LHCN-M2 (cell line): Measurements from ENCODE around the gene TJAP1. TPM values are rescaled to one million over a fixed set of nuclear protein-coding genes. Genes with fewer than 3 reads are reported as not detected.

Experiments
- DNase-seq: peaks from one replicate; pipeline ENCODE4 v3.0.0-alpha.2; 2012; ENCODE audit warnings: low read depth
- polyA plus RNA-seq: library from polyadenylated mRNA; unstranded; fragments of >200 nt; gene quantifications from one replicate; pipeline ENCODE4 v1.2.1, GENCODE V29; 2012; ENCODE audit warnings: missing spikeins
- total RNA-seq: library from RNA; depleted of rRNA; stranded (reverse); fragments of >200 nt; gene quantifications from 2 replicates; pipeline ENCODE4 v1.2.3, GENCODE V29; 2014; rRNA removed

TJAP1 gene, protein sequence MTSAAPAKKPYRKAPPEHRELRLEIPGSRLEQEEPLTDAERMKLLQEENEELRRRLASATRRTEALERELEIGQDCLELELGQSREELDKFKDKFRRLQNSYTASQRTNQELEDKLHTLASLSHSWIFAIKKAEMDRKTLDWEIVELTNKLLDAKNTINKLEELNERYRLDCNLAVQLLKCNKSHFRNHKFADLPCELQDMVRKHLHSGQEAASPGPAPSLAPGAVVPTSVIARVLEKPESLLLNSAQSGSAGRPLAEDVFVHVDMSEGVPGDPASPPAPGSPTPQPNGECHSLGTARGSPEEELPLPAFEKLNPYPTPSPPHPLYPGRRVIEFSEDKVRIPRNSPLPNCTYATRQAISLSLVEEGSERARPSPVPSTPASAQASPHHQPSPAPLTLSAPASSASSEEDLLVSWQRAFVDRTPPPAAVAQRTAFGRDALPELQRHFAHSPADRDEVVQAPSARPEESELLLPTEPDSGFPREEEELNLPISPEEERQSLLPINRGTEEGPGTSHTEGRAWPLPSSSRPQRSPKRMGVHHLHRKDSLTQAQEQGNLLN
- total RNA-seq: 27.0 and 32.8 TPM in 2 replicates
- polyA plus RNA-seq: 18.7 TPM

DNA sequence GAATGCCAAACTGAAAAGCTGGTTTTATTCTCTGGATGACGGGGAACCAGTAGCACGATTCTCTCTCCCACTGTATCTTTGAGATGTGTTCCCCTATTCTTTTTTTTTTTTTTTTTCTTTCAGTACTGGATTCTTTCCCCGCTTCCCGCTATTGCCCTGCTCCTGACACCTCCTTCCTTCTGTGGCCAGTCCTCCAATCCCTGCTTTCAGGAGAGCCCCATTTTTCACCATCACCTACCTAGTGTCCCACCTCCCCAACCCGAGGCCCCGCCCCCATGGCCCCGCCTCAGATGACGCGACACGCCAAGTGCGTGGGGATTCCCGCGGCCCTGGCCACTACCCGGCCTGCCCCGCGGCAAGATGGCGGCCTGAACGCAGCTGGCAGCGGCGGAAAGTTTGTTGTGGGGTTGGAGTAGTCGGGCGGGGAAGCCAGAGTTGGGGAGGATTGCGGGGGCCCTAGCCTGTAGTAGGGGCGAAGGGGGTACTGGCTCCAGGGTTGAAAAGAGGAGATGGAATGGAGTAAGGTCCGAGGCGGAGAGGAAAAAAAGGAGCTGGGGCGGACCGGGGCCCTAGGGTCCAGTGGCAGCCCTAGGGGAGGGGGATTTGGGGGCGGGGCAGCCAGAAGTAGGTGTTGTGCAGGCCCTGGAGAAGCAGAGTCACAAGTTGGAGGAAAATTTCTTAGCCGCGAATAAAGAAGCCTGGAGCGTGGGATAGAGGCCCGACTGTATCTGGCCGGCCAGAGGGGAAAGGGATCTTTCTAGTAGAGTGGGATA is at the start of gene TJAP1:
TJAP1 (plus strand) TSS at position 336 of the 773 bp plus-strand sequence. CDS start 21,432 bp downstream, outside the sequence.
- peak; percentile 76 for DNase-seq

GRCh38 chr6:43428112-43428570 is 49.2 kb upstream of the TJAP1 start:
- no peak for DNase-seq

- no peak for DNase-seq
These were observed 48.5 kb upstream of the TJAP1 start for GRCh38 chr6:43428874-43429273.

- DNase-seq: no peak
These were observed 45.1 kb upstream of the TJAP1 start for GRCh38 chr6:43432009-43432945.

- no peak for DNase-seq
These were observed 44.2 kb upstream of the TJAP1 start for GRCh38 chr6:43433148-43433547.

- DNase-seq: no peak
These were observed 43.1 kb upstream of the TJAP1 start for GRCh38 chr6:43434001-43434840.

- DNase-seq: no peak
These were observed 42.4 kb upstream of the TJAP1 start for GRCh38 chr6:43434943-43435342.

DNA sequence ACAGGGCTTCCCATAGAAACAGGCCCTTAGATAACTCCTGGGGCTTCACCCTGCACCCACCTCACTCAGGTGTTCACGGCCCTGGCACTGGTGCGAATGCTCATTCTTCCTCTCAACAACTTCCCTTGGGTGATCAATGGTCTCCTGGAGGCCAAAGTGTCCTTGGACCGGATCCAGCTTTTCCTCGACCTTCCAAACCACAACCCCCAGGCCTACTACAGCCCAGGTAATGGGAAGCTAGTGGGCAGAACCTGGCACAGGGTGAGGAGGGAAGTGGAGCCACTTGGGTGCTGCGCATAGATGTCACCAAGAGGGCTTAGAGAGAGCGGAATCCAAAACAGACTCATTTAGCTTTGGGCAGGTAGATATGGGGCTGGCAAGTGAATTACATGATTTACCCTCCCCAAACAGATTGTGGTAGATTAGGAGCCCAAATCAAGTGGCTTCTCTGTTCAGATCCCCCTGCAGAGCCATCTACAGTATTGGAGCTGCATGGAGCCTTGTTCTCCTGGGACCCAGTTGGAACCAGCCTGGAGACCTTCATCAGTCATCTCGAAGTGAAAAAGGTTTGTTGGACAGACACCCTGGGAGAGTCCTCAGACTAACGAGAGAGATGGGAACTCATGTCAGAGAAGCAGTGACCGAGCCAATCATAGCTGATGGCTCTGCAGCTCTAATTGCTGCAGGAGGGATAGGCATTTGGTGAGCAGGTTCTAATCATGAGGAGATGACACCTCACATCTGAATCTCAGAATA is 41.5 kb upstream of the TJAP1 start:
- DNase-seq: no peak

DNA sequence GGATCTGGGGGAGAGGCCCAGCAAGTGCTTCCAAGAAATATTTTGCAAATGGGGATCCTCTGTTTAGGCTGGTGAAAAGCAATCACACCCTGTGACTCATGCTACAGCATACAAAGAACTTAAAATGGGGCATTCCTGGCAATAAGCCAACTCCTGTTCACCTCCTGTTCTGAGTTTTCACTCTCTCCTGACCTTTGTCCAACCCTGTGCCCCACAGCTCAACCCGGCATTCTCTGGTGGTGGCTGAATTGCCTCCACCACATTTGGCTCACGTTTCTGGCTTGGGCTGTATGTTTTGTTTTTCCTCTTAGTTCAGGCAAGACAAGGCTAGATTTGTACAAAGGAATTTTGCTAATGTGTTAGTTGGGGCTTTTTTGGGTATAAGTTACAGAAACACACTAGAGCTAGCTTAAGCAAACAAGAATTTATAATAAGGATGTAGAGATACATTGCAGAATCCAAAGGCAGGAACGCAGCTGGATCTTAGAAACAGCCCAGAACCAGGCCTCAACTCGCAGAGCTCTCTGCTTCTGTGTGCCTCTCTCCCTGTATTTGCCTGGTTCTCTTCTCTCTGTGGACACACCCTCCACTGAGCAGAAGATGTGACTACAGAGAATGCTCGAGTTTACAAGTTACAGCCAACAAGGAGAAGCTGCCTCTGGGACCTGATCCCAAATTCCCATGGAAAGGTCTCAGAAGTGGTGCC is 40.6 kb upstream of the TJAP1 start:
- peak; percentile 97 for DNase-seq

GRCh38 chr6:43437700-43438099 is 39.7 kb upstream of the TJAP1 start:
- no peak for DNase-seq

GRCh38 chr6:43442935-43443334 is 34.4 kb upstream of the TJAP1 start:
- DNase-seq: no peak

DNA sequence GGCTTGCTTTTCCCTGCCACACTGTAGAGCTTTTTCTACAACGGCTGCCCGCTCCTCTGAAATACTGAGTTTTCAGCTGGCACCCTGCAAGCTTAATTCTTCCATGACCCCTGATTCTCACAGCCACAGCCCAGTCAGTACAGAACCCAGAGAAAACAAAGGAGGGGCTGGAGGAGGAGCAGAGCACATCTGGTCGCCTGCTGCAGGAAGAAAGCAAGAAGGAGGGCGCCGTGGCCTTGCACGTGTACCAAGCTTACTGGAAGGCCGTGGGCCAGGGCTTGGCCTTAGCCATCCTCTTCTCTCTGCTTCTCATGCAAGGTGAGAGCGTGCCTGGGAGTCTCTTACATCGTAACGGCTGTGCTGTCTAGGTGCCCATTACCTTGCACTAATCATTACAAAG is 33.3 kb upstream of the TJAP1 start:
- DNase-seq: no peak

GRCh38 chr6:43444582-43444981 is 32.8 kb upstream of the TJAP1 start:
- DNase-seq: no peak

- DNase-seq: no peak
These were observed 31.8 kb upstream of the TJAP1 start for GRCh38 chr6:43445576-43445975.

DNA sequence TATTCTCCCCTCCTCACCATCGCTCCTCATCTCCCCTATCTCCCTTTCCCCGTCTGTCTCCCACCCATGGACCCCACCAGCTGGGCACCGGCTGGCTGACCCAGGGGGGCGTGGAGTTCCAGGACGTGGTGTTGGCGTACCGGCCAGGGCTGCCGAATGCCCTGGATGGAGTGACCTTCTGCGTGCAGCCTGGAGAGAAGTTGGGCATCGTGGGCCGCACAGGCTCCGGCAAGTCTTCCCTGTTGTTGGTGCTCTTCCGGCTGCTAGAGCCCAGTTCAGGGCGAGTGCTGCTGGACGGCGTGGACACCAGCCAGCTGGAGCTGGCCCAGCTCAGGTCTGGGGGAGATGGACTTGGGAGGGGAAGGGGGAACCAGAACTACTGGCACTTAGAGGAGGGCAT is 29.8 kb upstream of the TJAP1 start:
- DNase-seq: no peak

GRCh38 chr6:43448916-43449315 is 28.5 kb upstream of the TJAP1 start:
- DNase-seq: no peak

- DNase-seq: no peak
These were observed 26.7 kb upstream of the TJAP1 start for GRCh38 chr6:43450699-43451131.

DNA sequence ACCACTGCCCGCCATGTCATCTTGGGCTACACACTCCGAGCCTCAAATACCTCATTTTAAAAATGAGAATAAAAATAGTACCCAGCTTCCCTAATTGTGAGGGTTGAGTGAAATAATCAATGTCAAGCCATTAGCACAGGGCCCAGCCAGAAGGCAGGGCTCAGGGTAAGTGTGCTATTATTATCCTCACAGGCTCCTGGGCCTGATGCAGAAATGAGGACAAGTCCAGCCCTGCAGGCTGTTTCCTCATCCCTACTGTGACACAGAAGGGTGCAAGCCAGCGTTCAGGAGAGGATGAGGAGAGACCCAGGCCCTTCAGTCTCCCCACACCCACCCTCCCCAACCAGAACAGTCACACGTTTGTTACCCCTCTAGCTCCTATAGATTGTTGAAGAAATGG is 26.0 kb upstream of the TJAP1 start:
- DNase-seq: no peak

- DNase-seq: no peak
These were observed 25.4 kb upstream of the TJAP1 start for GRCh38 chr6:43451939-43452338.
